HCT116 (cell line): Measurements from ENCODE around the gene ICA1L. TPM values are rescaled to one million over a fixed set of nuclear protein-coding genes. Genes with fewer than 3 reads are reported as not detected.

Experiments
- ATAC-seq: fragments of 200-7000 bp; cut with Tn5 transposase; 2 replicates; pipeline ENCODE4 v1.9.1; 2020; ENCODE audit warnings: mild to moderate bottlenecking, moderate library complexity
- BruUV-seq: library from RNA; stranded (reverse); fragments of 400-500 nt; replicated peaks from 2 replicates; lab custom pipeline; 2021; lab: Mats Ljungman, UMichigan
- CTCF ChIA-PET: fragments of 300-600 bp; sonication (Branson Sonifier 250); formaldehyde crosslinking; loops from one replicate; lab custom pipeline; 2021; ENCODE audit warnings: antibody characterized with exemption; lab: Charles Lee
- POLR2A ChIA-PET: fragments of 300-600, 350-600 bp; sonication (Branson Sonifier 250); formaldehyde crosslinking; loops from one replicate; lab custom pipeline; 2021; ENCODE audit warnings: antibody characterized with exemption; lab: Charles Lee
- RAD21 ChIA-PET, 2 experiments: fragments of 300-600 bp; sonication (Branson Sonifier 250); formaldehyde crosslinking; loops; one replicate each; lab custom pipeline; 2023; ENCODE audit warnings: low total read pairs in 2 of 2; ENCODE audit not compliant: uncharacterized antibody in 2 of 2, unreplicated experiment in 2 of 2, low non-redundant PET in 1 of 2; lab: Charles Lee
- DNase-seq: peaks from one replicate; pipeline ENCODE4 v3.0.0-alpha.2; 2010; ENCODE audit warnings: low read depth, low spot score
- H2AFZ ChIP-seq: fragments of 200-600 bp; shearing (Covaris generic), sonication (generic); 2 replicates; pipeline ENCODE4 v1.6.1; 2017; ENCODE audit warnings: low read depth, mixed run types, mixed read lengths, antibody characterized with exemption, low read length; ENCODE audit not compliant: poor library complexity, severe bottlenecking
- H3K27ac ChIP-seq: 2 replicates; pipeline ENCODE4 v1.5.1; 2012; ENCODE audit warnings: low read depth, low read length
- H3K27me3 ChIP-seq: fragments of 200-600 bp; sonication (generic); 2 replicates; pipeline ENCODE4 v1.6.1; 2016; ENCODE audit warnings: mixed run types, low read length, mixed read lengths; ENCODE audit not compliant: insufficient read depth
- H3K36me3 ChIP-seq, 2 experiments: fragments of 200-500 bp in 1 of 2; fragments of 200-600 bp in 1 of 2; sonication (Bioruptor generic) in 1 of 2; sonication (generic) in 1 of 2; 2 replicates each; pipeline versions ENCODE4 v1.5.1 to v1.6.1; 2014 to 2016; ENCODE audit warnings: low read length in 2 of 2, inconsistent platforms in 1 of 2, mixed read lengths in 1 of 2, mixed run types in 1 of 2; ENCODE audit not compliant: insufficient read depth in 2 of 2, control insufficient read depth in 1 of 2
- H3K4me1 ChIP-seq, 2 experiments: fragments of 200-600 bp in 1 of 2; sonication (generic) in 1 of 2; 2 replicates each; pipeline versions ENCODE4 v1.5.1 to v1.6.1; 2012 to 2017; ENCODE audit warnings: low read length in 2 of 2, inconsistent platforms in 1 of 2, mild to moderate bottlenecking in 1 of 2, mixed read lengths in 1 of 2, mixed run types in 1 of 2, moderate library complexity in 1 of 2; ENCODE audit not compliant: insufficient read depth in 2 of 2, control insufficient read depth in 1 of 2
- H3K4me2 ChIP-seq: fragments of 200-600 bp; sonication (generic); 2 replicates; pipeline ENCODE4 v1.6.1; 2017; ENCODE audit warnings: mixed run types, low read length, mixed read lengths
- H3K4me3 ChIP-seq, 2 experiments: fragments of 200-600 bp in 1 of 2; sonication (generic) in 1 of 2; replicated peaks in 1 of 2; 2 replicates each; pipeline ENCODE4 v1.5.1; 2011 to 2016; ENCODE audit warnings: low read length in 2 of 2, control low read depth in 1 of 2, low read depth in 1 of 2, mild to moderate bottlenecking in 1 of 2, mixed read lengths in 1 of 2, mixed run types in 1 of 2
- H3K79me2 ChIP-seq: fragments of 200-600 bp; sonication (generic); 2 replicates; pipeline ENCODE4 v1.6.1; 2017; ENCODE audit warnings: mild to moderate bottlenecking, mixed run types, low read length, moderate library complexity, mixed read lengths; ENCODE audit not compliant: insufficient read depth
- H3K9ac ChIP-seq: fragments of 200-600 bp; sonication (generic); 2 replicates; pipeline ENCODE4 v1.6.1; 2016; ENCODE audit warnings: low read length, mixed read lengths
- H3K9me2 ChIP-seq: fragments of 200-600 bp; sonication (generic), shearing (Covaris generic); 2 replicates; pipeline ENCODE4 v1.6.1; 2017; ENCODE audit warnings: mixed run types, mild to moderate bottlenecking, moderate library complexity; ENCODE audit not compliant: insufficient read depth
- H3K9me3 ChIP-seq, 2 experiments: fragments of 200-500 bp in 1 of 2; fragments of 200-600 bp in 1 of 2; sonication (Bioruptor generic) in 1 of 2; sonication (generic) in 1 of 2; 2 replicates each; pipeline ENCODE4 v1.6.1; 2014 to 2017; ENCODE audit warnings: low read length in 2 of 2, mixed read lengths in 2 of 2, inconsistent platforms in 1 of 2, low read depth in 1 of 2, mild to moderate bottlenecking in 1 of 2, mixed run types in 1 of 2, moderate library complexity in 1 of 2; ENCODE audit not compliant: control insufficient read depth in 1 of 2, insufficient read depth in 1 of 2
- H4K20me1 ChIP-seq: fragments of 200-600 bp; sonication (generic), shearing (Covaris generic); 2 replicates; pipeline ENCODE4 v1.6.1; 2017; ENCODE audit warnings: mixed run types, mild to moderate bottlenecking, moderate library complexity; ENCODE audit not compliant: insufficient read depth
- EGR1 ChIP-seq: IDR thresholded peaks from 2 replicates; pipeline ENCODE4 v1.6.1; 2012; ENCODE audit warnings: low read depth
- ELF1 ChIP-seq: IDR thresholded peaks from 2 replicates; pipeline ENCODE4 v1.6.1; 2012; ENCODE audit warnings: low read depth, borderline replicate concordance
- EZH2 ChIP-seq: fragments of 200-600 bp; sonication (generic); IDR thresholded peaks from 2 replicates; pipeline ENCODE4 v1.6.1; 2017; ENCODE audit warnings: antibody characterized with exemption, mixed run types
- POLR2AphosphoS5 ChIP-seq: IDR thresholded peaks from 2 replicates; pipeline ENCODE4 v1.6.1; 2011; ENCODE audit warnings: mild to moderate bottlenecking, low read depth, low read length, moderate library complexity
- SIN3A ChIP-seq: IDR thresholded peaks from 2 replicates; pipeline ENCODE4 v1.6.1; 2012; ENCODE audit warnings: low read depth
- SP1 ChIP-seq: IDR thresholded peaks from 2 replicates; pipeline ENCODE4 v1.6.1; 2012; ENCODE audit warnings: low read depth
- ZNF274 ChIP-seq: fragments of 200-500 bp; sonication (Bioruptor generic); IDR thresholded peaks from 2 replicates; pipeline ENCODE4 v1.6.1; 2014; ENCODE audit warnings: mild to moderate bottlenecking, low read depth, low read length, inconsistent platforms
- intact Hi-C: fragments of 100-400 bp; cut with micrococcal nuclease; formaldehyde crosslinking; loops from 2 replicates; pipeline ENCODE4 v1.10.0; 2022
- total RNA-seq: library from RNA; stranded (reverse); gene quantifications from one replicate; pipeline ENCODE4 v1.2.1, GENCODE V29; 2021; ENCODE audit not compliant: unreplicated experiment
- TF ChIP-seq, protein P1 (sequence below): IDR thresholded peaks from 2 replicates; pipeline ENCODE4 v1.6.1; 2011; ENCODE audit warnings: mild to moderate bottlenecking, low read length, moderate library complexity; ENCODE audit not compliant: insufficient replicate concordance; ENCODE audit errors: extremely low read depth
- TF ChIP-seq, protein P2 (sequence below): IDR thresholded peaks from 2 replicates; pipeline ENCODE4 v1.6.1; 2012

The ICA1L gene
- total RNA-seq, 1 experiment from 2014 or later: 2.5 TPM

DNA sequence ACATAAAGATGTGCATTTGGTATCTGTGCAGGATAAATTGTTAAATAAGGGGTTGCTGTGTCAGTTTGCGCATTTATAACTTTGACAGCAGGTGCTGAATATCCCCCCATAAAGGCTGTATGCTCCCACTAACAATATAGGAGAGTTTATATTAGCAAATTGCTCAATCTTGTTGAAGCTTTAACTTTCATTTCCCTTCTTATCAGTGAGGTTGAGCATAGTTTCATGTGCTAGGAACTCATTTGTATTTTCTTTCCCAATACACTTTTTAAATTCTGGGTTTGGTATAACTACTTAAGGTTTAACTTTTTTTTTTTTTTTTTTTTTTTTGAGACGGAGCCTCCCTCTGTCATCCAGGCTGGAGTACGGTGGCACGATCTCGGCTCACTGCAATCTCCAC, 147.8 kb downstream of the ICA1L start:
- H3K9me3 ChIP-seq: no peaks in the 10 kb centered on the region
- H3K4me1 ChIP-seq: peaks cover 3 to 8% of the 10 kb centered on the region in 2 experiments; a peak in 3 of 4 replicates
- CTCF ChIA-PET: no interaction called here
- no peak overlapping the region for H3K9ac ChIP-seq
- ATAC-seq (no peak), DNase-seq (no peak)
- no peaks in the 10 kb centered on the region for H3K79me2 ChIP-seq
- POLR2A ChIA-PET: no interaction called here
- no peaks in the 10 kb centered on the region for H4K20me1 ChIP-seq
- H3K27ac ChIP-seq: no peak overlapping the region
- RAD21 ChIA-PET: no interaction called here
- no TSS peak for BruUV-seq
- H3K4me3 ChIP-seq: no peak overlapping the region
- no peaks in the 10 kb centered on the region for H3K9me2 ChIP-seq
- H2AFZ ChIP-seq: no peak overlapping the region
- no peak overlapping the region for H3K4me2 ChIP-seq
- no peaks in the 10 kb centered on the region for H3K27me3 ChIP-seq
- intact Hi-C loops: no loop called here
- no peaks in the 10 kb centered on the region for H3K36me3 ChIP-seq
- TF ChIP-seq POLR2AphosphoS5 (no peak), ZNF274 (no peak), SIN3A (no peak), EGR1 (no peak), SP1 (no peak), ELF1 (no peak), EZH2 (no peak)
- TF ChIP-seq, protein P1, sequence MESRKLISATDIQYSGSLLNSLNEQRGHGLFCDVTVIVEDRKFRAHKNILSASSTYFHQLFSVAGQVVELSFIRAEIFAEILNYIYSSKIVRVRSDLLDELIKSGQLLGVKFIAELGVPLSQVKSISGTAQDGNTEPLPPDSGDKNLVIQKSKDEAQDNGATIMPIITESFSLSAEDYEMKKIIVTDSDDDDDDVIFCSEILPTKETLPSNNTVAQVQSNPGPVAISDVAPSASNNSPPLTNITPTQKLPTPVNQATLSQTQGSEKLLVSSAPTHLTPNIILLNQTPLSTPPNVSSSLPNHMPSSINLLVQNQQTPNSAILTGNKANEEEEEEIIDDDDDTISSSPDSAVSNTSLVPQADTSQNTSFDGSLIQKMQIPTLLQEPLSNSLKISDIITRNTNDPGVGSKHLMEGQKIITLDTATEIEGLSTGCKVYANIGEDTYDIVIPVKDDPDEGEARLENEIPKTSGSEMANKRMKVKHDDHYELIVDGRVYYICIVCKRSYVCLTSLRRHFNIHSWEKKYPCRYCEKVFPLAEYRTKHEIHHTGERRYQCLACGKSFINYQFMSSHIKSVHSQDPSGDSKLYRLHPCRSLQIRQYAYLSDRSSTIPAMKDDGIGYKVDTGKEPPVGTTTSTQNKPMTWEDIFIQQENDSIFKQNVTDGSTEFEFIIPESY: no peak
- TF ChIP-seq, protein P2, sequence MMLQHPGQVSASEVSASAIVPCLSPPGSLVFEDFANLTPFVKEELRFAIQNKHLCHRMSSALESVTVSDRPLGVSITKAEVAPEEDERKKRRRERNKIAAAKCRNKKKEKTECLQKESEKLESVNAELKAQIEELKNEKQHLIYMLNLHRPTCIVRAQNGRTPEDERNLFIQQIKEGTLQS: no peak

Other genes with a start within 250 kb of the ICA1L start
- 9.1 TPM for gene FAM117B, start 236.8 kb downstream of the ICA1L start, total RNA-seq
- 140 TPM for gene WDR12, start 39.9 kb upstream of the ICA1L start, total RNA-seq
- gene CARF, start 40.5 kb upstream of the ICA1L start, total RNA-seq: 4.2 TPM
- gene NBEAL1, start 143.1 kb upstream of the ICA1L start, total RNA-seq: 17.0 TPM